GM12801 (cell line): ENCODE measurements around the gene PAK1IP1.

ENCODE experiments used
- CTCF ChIP-seq: IDR thresholded peaks from one replicate; pipeline ENCODE4 v1.5.1; 2011; ENCODE audit warnings: control low read depth; ENCODE audit not compliant: insufficient read length; ENCODE audit errors: extremely low read depth

The PAK1IP1 gene

DNA sequence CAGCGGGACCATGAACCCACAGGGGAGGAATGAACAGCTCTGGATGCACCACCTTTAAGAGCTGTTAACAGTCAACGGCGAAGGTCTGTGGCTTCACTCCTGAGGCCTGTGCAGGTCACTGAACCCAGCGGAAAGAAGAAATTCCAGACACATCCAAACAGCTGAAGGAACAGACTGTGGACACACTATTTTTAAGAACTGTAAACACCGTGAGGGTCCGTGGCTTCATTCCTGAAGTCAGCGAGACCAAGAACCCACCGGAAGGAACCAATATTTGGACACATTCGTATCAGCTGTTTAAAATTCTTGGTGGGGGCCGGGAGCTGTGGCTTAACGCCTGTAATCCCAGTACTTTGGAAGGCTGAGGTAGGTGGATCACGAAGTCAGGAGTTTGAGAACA lies 47.5 kb downstream of the PAK1IP1 start:
- no peak for TF ChIP-seq CTCF

GRCh38 chr6:10743515-10743914 lies 48.7 kb downstream of the PAK1IP1 start:
- no peak for TF ChIP-seq CTCF

- no peak for TF ChIP-seq CTCF
These were observed 50.3 kb downstream of the PAK1IP1 start for GRCh38 chr6:10745116-10745515.

- no peak for TF ChIP-seq CTCF
These were observed 52.1 kb downstream of the PAK1IP1 start for GRCh38 chr6:10746915-10747250.

DNA sequence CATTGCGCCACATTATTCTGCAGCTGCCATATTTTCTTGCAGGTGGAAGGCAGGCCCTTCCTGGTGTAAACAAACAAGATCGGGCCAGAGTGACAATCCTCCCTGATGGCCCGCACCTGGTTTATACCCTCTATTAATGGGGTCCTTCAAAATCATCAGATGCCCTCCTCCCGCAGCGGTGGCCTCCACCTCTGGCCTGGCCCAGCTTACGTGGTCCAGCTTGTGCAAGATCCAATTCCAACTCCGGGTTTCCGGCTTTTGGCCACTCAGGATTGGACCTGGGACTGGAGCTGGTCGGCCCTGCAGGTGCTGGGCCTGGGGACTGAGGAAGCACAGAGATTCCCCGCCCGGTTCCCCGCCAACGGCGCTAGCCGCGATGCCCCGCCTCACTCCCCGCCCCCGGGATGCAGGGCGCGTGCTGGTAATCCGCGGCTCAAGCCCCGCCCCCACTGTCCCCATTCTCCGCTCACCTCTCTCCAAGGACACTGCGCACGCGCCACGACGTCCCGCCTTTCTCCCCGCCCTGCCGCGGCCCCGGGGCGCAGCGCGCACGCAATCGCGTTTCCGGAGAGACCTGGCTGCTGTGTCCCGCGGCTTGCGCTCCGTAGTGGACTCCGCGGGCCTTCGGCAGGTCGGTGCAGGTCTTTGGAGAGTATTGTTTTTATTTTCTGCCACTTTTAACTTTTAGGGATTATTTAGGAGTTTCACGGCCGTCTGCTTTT lies 52.6 kb downstream of the PAK1IP1 start, which contains the start of gene TMEM14B:
Gene TMEM14B, plus strand, starts transcription at position 555 of the 722 bp plus-strand sequence. CDS start 1,441 bp downstream, outside the sequence.
- TF ChIP-seq CTCF: no peak

DNA sequence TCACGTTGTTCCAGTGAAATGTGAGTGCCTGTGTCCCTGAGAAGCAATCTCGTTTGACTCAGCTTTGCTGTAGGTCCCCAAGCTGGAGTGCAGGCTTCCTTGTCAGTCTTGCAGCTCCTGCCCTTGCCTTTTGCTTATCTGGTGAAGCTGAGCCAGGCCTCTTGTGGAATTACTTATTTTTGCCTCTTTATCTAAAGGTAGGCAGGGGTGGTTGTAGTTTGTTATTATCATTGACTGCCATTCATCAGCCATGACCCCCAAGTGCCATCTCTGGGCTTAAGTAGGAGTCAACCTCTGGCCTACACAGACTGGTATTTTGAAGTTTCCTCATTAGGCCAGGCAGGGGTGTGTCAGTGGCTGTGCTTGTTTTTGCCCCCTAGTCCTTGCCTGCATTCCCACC lies 55.0 kb downstream of the PAK1IP1 start:
- no peak for TF ChIP-seq CTCF

DNA sequence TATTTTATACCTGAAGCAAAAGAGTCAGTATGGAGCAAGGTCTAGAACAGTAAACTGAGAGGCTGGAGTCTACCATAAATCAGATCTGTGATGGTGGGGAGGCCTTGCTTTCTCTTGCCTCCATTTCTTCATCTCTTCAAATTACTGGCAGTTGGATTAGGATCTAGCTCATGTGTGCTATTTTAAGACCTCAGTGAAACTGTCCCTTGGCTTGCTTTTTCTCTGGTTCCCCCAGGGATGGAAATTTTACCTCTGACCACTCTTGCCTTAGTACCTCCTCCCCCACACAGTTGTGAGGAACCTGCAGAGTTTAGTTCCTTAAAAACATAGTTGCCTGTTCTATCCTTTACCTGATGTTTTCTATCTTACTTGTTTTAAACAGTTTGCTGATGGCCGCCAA lies 61.3 kb downstream of the PAK1IP1 start:
- no peak for TF ChIP-seq CTCF
